Measurements from ENCODE around the gene SBNO2. TPM values are rescaled to one million over a fixed set of nuclear protein-coding genes. Genes with fewer than 3 reads are reported as not detected.

The SBNO2 gene
- polyA plus RNA-seq, 3 donors = 0.71 to 75.0 (median 2.6) TPM

DNA sequence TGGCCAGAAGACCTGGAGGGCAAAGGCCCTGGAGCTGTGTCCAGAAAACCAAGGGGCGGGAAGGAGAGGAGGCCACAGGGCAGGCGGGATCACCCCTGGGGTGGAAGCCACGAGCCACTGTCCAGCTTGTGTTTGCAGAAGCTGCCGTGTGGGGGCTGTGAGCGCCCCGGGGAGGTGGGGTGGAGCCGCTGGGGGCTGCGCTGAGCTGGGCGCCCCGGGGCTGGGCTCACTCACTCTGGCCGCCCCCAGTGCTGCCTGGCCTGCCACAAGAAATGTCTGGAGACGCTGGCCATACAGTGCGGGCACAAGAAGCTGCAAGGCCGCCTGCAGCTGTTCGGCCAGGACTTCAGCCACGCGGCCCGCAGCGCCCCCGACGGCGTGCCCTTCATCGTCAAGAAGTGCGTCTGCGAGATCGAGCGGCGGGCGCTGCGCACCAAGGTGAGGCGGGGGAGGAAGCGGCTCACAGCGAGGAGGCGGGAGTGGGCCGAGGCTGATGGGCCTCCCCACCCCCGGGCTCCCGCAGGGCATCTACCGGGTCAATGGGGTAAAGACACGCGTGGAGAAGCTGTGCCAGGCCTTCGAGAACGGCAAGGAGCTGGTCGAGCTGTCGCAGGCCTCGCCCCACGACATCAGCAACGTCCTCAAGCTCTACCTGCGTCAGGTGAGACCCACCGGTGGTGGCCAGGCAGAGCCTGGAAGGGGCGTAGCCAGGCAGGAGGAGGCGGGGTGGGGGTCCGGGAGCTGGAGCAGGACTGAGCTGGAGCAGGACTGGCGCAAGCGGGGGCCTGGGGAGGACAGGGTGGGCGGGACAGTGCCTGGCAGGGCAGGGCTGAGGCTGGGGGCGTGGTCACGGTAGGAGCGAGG, 92.5 kb downstream of the SBNO2 start:
- Histone ChIP-seq H3K4me1 (ENCODE audit: control insufficient read depth in 1 of 2, insufficient read depth in 2 of 2, low read length in 2 of 2) (peaks cover 49 to 79% of the 10 kb centered on the region in 2 donors), H3K9me3 (replicated peaks in 1 of 2; ENCODE audit: control insufficient read depth in 1 of 2, insufficient read depth in 1 of 2, low read length in 2 of 2) (no peaks in the 10 kb centered on the region), H3K4me3 (replicated peaks in 1 of 3; ENCODE audit: low read depth in 2 of 3, low read length in 3 of 3) (no peak overlapping the region), H2AFZ (ENCODE audit: insufficient read depth, low read depth, low read length, poor library complexity, severe bottlenecking) (no peak overlapping the region), H3K27me3 (ENCODE audit: control insufficient read depth in 2 of 2, insufficient read depth in 2 of 2, low read length in 2 of 2) (no peaks in the 10 kb centered on the region), H3K36me3 (replicated peaks in 1 of 2; ENCODE audit: control insufficient read depth in 1 of 2, insufficient read depth in 2 of 2, low read length in 2 of 2) (peaks cover 83 to 85% of the 10 kb centered on the region in 2 donors), H4K20me1 (ENCODE audit: insufficient read depth, low read length) (peaks cover 100% of the 10 kb centered on the region), H3K9ac (ENCODE audit: insufficient read depth, low read length, poor library complexity, severe bottlenecking) (no peak overlapping the region), H3K27ac (ENCODE audit: low read depth in 1 of 2, low read length in 2 of 2) (peak overlapping the region in 1 of 2 donors; percentile 12), H3K4me2 (replicated peaks; ENCODE audit: extremely low read depth, low read length, poor library complexity, severe bottlenecking) (no peak overlapping the region), H3K79me2 (ENCODE audit: insufficient read depth, low read length) (peaks cover 95% of the 10 kb centered on the region)
- peaks cover 55 to 96% of the 10 kb centered on the region in 2 donors for H3K36me3 Mint-ChIP-seq
- no peaks in the 10 kb centered on the region for H3K9me3 Mint-ChIP-seq
- no peak for DNase-seq
- peaks cover 0 to 3% (median 0%) of the 10 kb centered on the region in 3 donors for H3K27me3 Mint-ChIP-seq (ENCODE audit: low read depth in 3 of 3)
- H3K27ac Mint-ChIP-seq = peak overlapping the region in 6 of 7 donors; percentile 50 to 88 (median 69)
- TF ChIP-seq, protein P1, sequence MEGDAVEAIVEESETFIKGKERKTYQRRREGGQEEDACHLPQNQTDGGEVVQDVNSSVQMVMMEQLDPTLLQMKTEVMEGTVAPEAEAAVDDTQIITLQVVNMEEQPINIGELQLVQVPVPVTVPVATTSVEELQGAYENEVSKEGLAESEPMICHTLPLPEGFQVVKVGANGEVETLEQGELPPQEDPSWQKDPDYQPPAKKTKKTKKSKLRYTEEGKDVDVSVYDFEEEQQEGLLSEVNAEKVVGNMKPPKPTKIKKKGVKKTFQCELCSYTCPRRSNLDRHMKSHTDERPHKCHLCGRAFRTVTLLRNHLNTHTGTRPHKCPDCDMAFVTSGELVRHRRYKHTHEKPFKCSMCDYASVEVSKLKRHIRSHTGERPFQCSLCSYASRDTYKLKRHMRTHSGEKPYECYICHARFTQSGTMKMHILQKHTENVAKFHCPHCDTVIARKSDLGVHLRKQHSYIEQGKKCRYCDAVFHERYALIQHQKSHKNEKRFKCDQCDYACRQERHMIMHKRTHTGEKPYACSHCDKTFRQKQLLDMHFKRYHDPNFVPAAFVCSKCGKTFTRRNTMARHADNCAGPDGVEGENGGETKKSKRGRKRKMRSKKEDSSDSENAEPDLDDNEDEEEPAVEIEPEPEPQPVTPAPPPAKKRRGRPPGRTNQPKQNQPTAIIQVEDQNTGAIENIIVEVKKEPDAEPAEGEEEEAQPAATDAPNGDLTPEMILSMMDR (IDR thresholded peaks at IDR 0.05) = no peak
- H3K4me3 Mint-ChIP-seq = no peak overlapping the region
- peaks cover 45% of the 10 kb centered on the region for H3K4me1 Mint-ChIP-seq
- 96% methylated on average over 38 of the region's 58 CpGs for WGBS (ENCODE audit: insufficient coverage)
- intact Hi-C loops (cut with micrococcal nuclease) = no loop called here

DNA sequence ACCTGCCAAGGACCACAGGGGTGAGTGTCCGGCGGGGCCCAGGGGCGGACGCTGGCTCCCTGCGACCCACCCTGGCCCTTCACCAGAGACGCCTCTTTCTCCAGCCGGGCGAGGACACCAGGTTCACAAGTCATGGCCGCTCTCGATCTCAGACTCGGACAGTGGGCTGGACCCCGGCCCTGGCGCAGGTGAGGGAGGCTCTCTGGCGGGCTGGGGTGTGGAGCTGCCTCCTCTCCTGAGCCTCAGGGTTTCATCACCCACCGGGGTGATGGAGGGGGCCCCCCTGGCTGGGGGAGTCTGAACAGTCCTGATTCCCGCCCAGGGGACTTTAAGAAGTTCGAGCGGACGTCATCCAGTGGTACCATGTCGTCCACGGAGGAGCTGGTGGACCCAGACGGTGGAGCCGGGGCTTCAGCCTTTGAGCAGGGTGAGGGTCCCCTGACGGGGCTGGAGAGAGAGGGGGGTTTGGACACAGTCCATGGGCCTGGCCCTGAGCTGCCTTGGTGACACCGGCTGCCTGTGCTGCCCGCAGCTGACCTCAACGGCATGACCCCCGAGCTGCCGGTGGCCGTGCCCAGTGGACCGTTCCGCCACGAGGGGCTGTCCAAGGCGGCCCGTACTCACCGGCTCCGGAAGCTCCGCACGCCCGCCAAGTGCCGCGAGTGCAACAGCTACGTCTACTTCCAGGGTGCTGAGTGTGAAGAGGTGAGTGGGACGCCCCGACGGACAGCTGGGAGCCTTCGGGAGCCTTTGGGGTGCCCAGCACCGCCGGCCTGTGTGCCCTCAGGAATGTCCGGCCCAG, 93.5 kb downstream of the SBNO2 start:
- Histone ChIP-seq H3K27ac (ENCODE audit: low read depth in 1 of 2, low read length in 2 of 2) (peak overlapping the region in 1 of 2 donors; percentile 16), H3K36me3 (replicated peaks in 1 of 2; ENCODE audit: control insufficient read depth in 1 of 2, insufficient read depth in 2 of 2, low read length in 2 of 2) (peaks cover 83 to 84% of the 10 kb centered on the region in 2 donors), H3K4me3 (replicated peaks in 1 of 3; ENCODE audit: low read depth in 2 of 3, low read length in 3 of 3) (no peak overlapping the region), H3K4me2 (replicated peaks; ENCODE audit: extremely low read depth, low read length, poor library complexity, severe bottlenecking) (no peak overlapping the region), H3K9ac (ENCODE audit: insufficient read depth, low read length, poor library complexity, severe bottlenecking) (no peak overlapping the region), H3K9me3 (replicated peaks in 1 of 2; ENCODE audit: control insufficient read depth in 1 of 2, insufficient read depth in 1 of 2, low read length in 2 of 2) (no peaks in the 10 kb centered on the region), H2AFZ (ENCODE audit: insufficient read depth, low read depth, low read length, poor library complexity, severe bottlenecking) (no peak overlapping the region), H4K20me1 (ENCODE audit: insufficient read depth, low read length) (peaks cover 100% of the 10 kb centered on the region), H3K4me1 (ENCODE audit: control insufficient read depth in 1 of 2, insufficient read depth in 2 of 2, low read length in 2 of 2) (peaks cover 49 to 79% of the 10 kb centered on the region in 2 donors), H3K27me3 (ENCODE audit: control insufficient read depth in 2 of 2, insufficient read depth in 2 of 2, low read length in 2 of 2) (no peaks in the 10 kb centered on the region), H3K79me2 (ENCODE audit: insufficient read depth, low read length) (peaks cover 95% of the 10 kb centered on the region)
- H3K36me3 Mint-ChIP-seq = peaks cover 56 to 94% of the 10 kb centered on the region in 2 donors
- no peak overlapping the region for H3K4me3 Mint-ChIP-seq
- peaks cover 0 to 2% (median 0%) of the 10 kb centered on the region in 3 donors for H3K27me3 Mint-ChIP-seq (ENCODE audit: low read depth in 3 of 3)
- peak overlapping the region in 3 of 7 donors; percentile 64 to 88 (median 75) for H3K27ac Mint-ChIP-seq
- H3K9me3 Mint-ChIP-seq = no peaks in the 10 kb centered on the region
- TF ChIP-seq, protein P1 (IDR thresholded peaks at IDR 0.05) = no peak
- intact Hi-C loops (cut with micrococcal nuclease) = no loop called here
- H3K4me1 Mint-ChIP-seq = peaks cover 47% of the 10 kb centered on the region
- WGBS (ENCODE audit: insufficient coverage) = 98% methylated on average over 40 of the region's 50 CpGs
- DNase-seq = no peak
